Pancreas (tissue), 10 donors: ENCODE data around the gene FIBCD1. TPM values are rescaled to one million over a fixed set of nuclear protein-coding genes. Genes with fewer than 3 reads are reported as not detected.

ENCODE experiments used
- ATAC-seq, 4 donors: fragments of 200-7000 bp; cut with Tn5 transposase; one replicate each; pipeline versions ENCODE4 v1.8.0 to v1.9.1; 2020; ENCODE audit warnings: mild to moderate bottlenecking in 4 of 4, moderate library complexity in 4 of 4
- DNase-seq, 6 donors: peaks; one replicate each; pipeline ENCODE4 v3.0.0-alpha.2; 2020
- FAIRE-seq: peaks from 2 replicates; lab custom pipeline; 2012; peaks lifted over from hg19 to GRCh38; lab: Jason Lieb, UNC
- H3K27ac ChIP-seq, 4 donors: fragments of 200-600 bp; sonication (generic); 1 replicate in 3 of 4; 2 replicates in 1 of 4; pipeline versions ENCODE4 v1.5.0 to v1.8.0; 2020
- H3K27me3 ChIP-seq, 4 donors: fragments of 200-600 bp; one replicate each; pipeline ENCODE4 v1.8.0; 2021
- H3K36me3 ChIP-seq, 3 donors: fragments of 200-600 bp; sonication (generic) in 1 of 3; one replicate each; pipeline versions ENCODE4 v1.5.0 to v1.8.0; 2020 to 2021
- H3K4me1 ChIP-seq, 3 donors: fragments of 200-600 bp; one replicate each; pipeline ENCODE4 v1.8.0; 2021
- H3K4me3 ChIP-seq, 4 donors: fragments of 200-600 bp; sonication (generic) in 2 of 4; one replicate each; pipeline versions ENCODE4 v1.5.0 to v1.8.0; 2020 to 2021
- H3K9me3 ChIP-seq, 4 donors: fragments of 200-600 bp; one replicate each; pipeline ENCODE4 v1.8.0; 2021
- CTCF ChIP-seq, 4 donors: fragments of 200-600 bp; sonication (generic) in 3 of 4; IDR thresholded peaks; one replicate each; pipeline versions ENCODE4 v1.5.0 to v1.8.0; 2021; ENCODE audit warnings: antibody characterized with exemption in 4 of 4
- WGBS, 2 donors: extraction: QIAGEN DNeasy Blood & Tissue Kit; methylation state at CpG; one replicate each; pipeline ENCODE4 v1.1.7; 2013; 5-methylcytosine and 5-hydroxymethylcytosine counted together
- intact Hi-C, 3 donors: fragments of 100-400 bp; cut with DNase I; formaldehyde crosslinking; loops; one replicate each; pipeline versions ENCODE4 v1.11.1 to v1.14.2; 2022
- polyA plus RNA-seq, 2 donors: library from polyadenylated mRNA; stranded (reverse); fragments of 200-250 nt; gene quantifications; one replicate each; pipeline ENCODE4 v1.2.3, GENCODE V29; 2013
- total RNA-seq, 6 donors: library from RNA; stranded (reverse); fragmentation: NEBNext Ultra II Directional in 4 of 6; extraction: Animal tissue kit (Norgen Biotek cat#: 25700) in 4 of 6; gene quantifications; one replicate each; pipeline versions ENCODE4 v1.2.1 to v1.2.4, GENCODE V29; 2021 to 2023
- donor health status: healthy with polysubstance abuse.
- donor health status: DM: no; HTN: no; CAD: no; lungs with moderate emphysema.
- donor health status: DM: no; HTN: no; CAD: no.
- donor health status: control.
- donor health status: control.
- donor health status: Bipolar disorder and iron deficiency.
- donor health status: DM: yes; HTN: yes; CAD: no.
- donor health status: DM: no; HTN: no; CAD: no.
- donor health status: DM: no; HTN: no; CAD: no.
- donor health status: DM: yes; HTN: yes; CAD: no.

FIBCD1 gene
- total and polyA plus RNA-seq, 8 donors: 0.47 TPM; not detected in 7

- no peak for ATAC-seq
- Histone ChIP-seq H3K27me3 (peaks cover 0 to 15% (median 0%) of the 10 kb centered on the region in 4 donors), H3K4me3 (no peak overlapping the region), H3K4me1 (peaks cover 0 to 9% (median 0%) of the 10 kb centered on the region in 3 donors), H3K9me3 (no peaks in the 10 kb centered on the region), H3K36me3 (no peaks in the 10 kb centered on the region), H3K27ac (no peak overlapping the region)
- intact Hi-C loops: no loop called here
- 62 to 70% methylated on average over 20 of the region's 20 CpGs for WGBS, 2 donors
- TF ChIP-seq CTCF (IDR thresholded peaks at IDR 0.05): no peak
- FAIRE-seq: no peak
- no peak for DNase-seq
These were observed 7.4 kb downstream of the FIBCD1 start for GRCh38 chr9:130931508-130932254.

DNA sequence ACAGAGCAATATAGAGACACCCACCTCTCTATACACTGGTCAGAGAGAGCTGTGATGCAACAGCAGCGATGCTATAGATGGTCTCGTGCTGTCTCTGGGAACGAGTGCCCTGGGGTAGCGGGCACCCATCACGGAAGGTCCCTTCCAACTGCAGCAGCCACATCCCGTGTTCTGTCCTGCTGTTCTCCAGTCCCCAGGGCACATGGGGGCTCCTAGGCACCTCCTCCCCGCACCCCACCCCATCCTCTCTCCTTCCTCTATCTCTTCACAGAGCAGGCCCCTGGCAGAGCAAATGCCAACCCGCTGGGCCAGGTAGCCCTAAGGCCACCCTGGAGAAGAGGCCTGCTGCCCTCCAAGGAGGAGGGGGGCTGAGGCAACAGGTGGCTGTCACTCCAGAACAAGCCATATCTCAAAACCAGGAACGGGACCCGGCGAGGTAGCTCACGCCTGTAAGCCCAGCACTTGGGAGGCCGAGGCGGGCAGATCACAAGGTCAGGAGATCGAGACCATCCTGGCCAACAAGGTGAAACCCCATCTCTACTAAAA lies 8.2 kb downstream of the FIBCD1 start:
- H3K4me1 ChIP-seq: peaks cover 0 to 9% (median 0%) of the 10 kb centered on the region in 3 donors
- no peak overlapping the region for H3K27ac ChIP-seq
- WGBS, 2 donors: 84 to 85% methylated on average over 15 of the region's 15 CpGs
- H3K9me3 ChIP-seq: no peaks in the 10 kb centered on the region
- H3K4me3 ChIP-seq: no peak overlapping the region
- intact Hi-C loops: no loop called here
- FAIRE-seq (no peak), ATAC-seq (no peak), DNase-seq (peak in 1 of 6 donors; percentile 45)
- TF ChIP-seq CTCF (IDR thresholded peaks at IDR 0.05): no peak
- H3K27me3 ChIP-seq: peaks cover 0 to 15% (median 0%) of the 10 kb centered on the region in 4 donors
- H3K36me3 ChIP-seq: no peaks in the 10 kb centered on the region

DNA sequence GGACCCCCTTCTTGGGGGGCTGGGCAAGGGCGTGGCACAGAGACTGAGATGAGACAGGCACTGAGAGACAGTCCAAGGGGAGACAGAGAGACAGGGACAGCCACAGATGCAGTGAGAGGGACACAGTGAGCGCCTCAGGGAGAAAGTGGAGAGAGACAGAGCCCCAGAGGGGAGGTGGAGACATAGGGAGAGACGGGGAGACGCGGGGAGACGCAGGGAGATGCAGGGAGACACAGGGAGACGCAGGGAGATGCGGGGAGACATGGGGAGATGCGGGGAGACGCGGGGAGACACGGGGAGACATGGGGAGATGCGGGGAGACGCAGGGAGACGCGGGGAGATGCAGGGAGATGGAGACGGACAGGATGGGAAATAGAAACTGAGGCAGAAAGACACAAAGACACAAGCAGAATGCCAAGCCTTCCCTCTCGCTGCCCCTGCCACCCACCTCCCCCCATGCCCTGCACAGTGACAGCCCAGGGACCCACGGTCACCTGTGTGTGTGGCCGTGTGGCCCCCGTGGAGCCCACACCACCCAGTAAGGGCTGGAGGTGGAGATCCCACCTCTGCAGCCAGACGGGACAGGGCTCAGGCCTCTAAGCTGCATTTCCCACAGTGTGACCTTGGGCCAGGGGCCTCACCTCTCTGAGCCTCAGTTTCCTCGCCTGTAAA lies 8.8 kb downstream of the FIBCD1 start:
- 71 to 83% methylated on average over 19 to 23 of the region's 23 CpGs for WGBS, 2 donors
- Histone ChIP-seq H3K4me1 (peaks cover 0 to 9% (median 0%) of the 10 kb centered on the region in 3 donors), H3K36me3 (no peaks in the 10 kb centered on the region), H3K27ac (no peak overlapping the region), H3K4me3 (no peak overlapping the region), H3K27me3 (peaks cover 0 to 15% (median 0%) of the 10 kb centered on the region in 4 donors), H3K9me3 (no peaks in the 10 kb centered on the region)
- TF ChIP-seq CTCF (IDR thresholded peaks at IDR 0.05): no peak
- intact Hi-C loops: no loop called here
- FAIRE-seq: no peak
- DNase-seq: no peak
- no peak for ATAC-seq

DNA sequence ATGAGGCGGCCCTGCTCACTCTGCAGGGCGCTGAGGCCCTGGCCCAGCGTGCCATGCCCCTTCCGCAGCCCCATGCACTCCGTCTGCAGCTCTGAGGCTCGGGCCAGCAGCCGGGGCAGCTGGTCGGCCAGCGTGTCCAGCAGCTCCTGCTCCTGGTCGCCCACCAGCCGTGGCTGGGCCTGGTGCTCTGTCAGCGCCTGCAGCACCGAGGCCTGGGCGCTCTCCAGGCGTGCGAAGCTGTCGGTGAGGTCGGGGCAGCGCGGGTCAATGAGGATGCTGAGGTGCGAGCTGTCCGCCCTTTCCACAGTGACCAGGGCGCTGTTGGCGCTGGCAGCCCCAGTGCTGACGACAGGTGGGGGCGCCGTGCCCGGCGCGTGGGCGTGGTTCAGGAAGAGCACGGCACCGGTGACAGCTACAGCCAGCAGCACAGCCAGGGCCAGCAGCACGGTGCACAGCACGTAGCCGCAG lies 9.4 kb downstream of the FIBCD1 start:
- H3K27me3 ChIP-seq: peaks cover 0 to 15% (median 0%) of the 10 kb centered on the region in 4 donors
- H3K27ac ChIP-seq: no peak overlapping the region
- WGBS, 2 donors: 82 to 89% methylated on average over 36 of the region's 36 CpGs
- DNase-seq (peak in 1 of 6 donors; percentile 53), FAIRE-seq (no peak), ATAC-seq (no peak)
- no peaks in the 10 kb centered on the region for H3K9me3 ChIP-seq
- H3K4me1 ChIP-seq: peaks cover 0 to 9% (median 0%) of the 10 kb centered on the region in 3 donors
- no peak for TF ChIP-seq CTCF (IDR thresholded peaks at IDR 0.05)
- intact Hi-C loops: no loop called here
- H3K4me3 ChIP-seq: no peak overlapping the region
- H3K36me3 ChIP-seq: no peaks in the 10 kb centered on the region
